G401 (cell line): ENCODE measurements around the gene SLC27A3. TPM values are rescaled to one million over a fixed set of nuclear protein-coding genes. Genes with fewer than 3 reads are reported as not detected.

Experiments
- DNase-seq: peaks from one replicate; pipeline ENCODE4 v3.0.0-alpha.2; 2015; ENCODE audit warnings: low spot score
- in situ Hi-C: cut with HindIII; loops from 2 replicates; pipeline ENCODE4 v1.10.0; 2016; ENCODE audit warnings: low sequenced_read_pairs, mixed read lengths
- total RNA-seq: library from RNA; depleted of rRNA; stranded (reverse); fragments of >200 nt; shearing (Covaris generic); gene quantifications from 2 replicates; pipeline ENCODE4 v1.2.3, GENCODE V29; 2014

The SLC27A3 gene
- total RNA-seq, 1 experiment from 2014 or later, result 1.4 TPM

GRCh38 chr1:153795330-153795837 lies 20.2 kb downstream of the SLC27A3 start:
- peak; percentile 82 for DNase-seq
- in situ Hi-C loops, result no loop called here

- DNase-seq, result no peak
- in situ Hi-C loops, result no loop called here
Measured at GRCh38 chr1:153795934-153796785, 21.0 kb downstream of the SLC27A3 start.

GRCh38 chr1:153796786-153797659 lies 21.8 kb downstream of the SLC27A3 start:
- peak; percentile 77 for DNase-seq
- in situ Hi-C loops, result no loop called here

GRCh38 chr1:153798468-153798780 lies 23.2 kb downstream of the SLC27A3 start:
- in situ Hi-C loops, result no loop called here
- no peak for DNase-seq

DNA sequence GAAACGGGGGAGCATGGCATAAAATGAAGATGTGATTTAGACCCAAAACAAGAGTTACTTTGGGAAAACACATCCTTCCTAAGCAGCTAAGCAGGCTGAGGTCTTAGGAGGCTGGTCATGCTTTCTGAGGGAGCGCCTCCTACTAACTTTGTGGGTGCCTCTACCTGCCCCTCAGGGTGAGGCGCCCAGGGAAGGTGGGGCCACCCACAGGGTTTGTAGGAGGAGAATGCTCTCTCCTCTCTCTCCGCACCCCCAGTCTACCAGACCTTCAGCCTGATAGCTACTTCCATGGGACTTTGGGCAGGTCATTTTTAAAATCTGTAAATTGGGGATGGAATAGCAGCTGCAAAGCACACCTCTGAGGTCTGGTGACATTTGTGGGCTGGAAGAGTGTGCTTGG lies 23.8 kb downstream of the SLC27A3 start:
- no peak for DNase-seq
- in situ Hi-C loops, result no loop called here

DNA sequence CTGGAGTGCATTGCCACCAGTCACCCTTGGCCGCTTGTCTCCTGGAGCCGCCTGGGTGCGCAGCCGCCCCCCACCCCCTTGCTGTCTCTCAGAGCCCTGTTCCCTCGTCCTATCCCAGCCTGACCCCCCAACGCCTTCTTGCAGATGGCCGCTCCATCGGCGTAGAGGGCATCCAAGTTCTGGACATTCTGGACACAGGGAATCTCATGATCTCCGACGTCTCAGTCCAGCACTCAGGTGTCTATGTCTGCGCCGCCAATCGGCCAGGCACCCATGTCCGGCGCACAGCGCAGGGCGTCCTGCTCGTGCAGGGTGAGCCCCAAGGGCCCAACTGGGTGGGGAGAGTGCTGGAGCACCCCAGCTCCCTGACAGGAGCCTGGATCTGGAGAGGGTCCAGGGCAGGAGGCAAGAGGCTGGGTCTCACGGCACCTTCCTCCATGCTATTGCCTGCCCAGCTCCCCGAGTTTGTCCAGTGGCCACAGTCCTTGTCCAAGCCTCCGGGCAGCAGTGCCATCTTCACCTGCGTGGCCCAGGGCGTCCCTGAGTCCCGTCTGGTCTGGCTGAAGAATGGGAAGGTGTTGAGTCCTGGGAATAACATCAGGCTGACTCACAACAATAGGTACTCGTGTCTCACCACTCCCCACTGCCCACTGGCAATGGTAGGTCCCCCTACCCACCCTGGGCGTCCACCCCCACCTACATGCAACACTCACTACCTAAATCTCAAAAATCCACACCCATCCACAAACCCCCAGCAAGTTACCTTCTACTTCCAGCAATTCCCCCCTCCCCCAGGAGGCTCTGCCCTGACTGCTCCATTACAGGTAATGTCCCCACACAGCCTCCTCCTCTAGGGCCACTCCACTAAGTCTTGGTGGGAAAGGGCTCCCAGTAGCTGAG lies 24.6 kb downstream of the SLC27A3 start:
- DNase-seq, result no peak
- in situ Hi-C loops, result loop anchor here (25.0 kb wide), 1 partner anchor 137 kb away; the partner anchor contains the start of gene DENND4B

DNA sequence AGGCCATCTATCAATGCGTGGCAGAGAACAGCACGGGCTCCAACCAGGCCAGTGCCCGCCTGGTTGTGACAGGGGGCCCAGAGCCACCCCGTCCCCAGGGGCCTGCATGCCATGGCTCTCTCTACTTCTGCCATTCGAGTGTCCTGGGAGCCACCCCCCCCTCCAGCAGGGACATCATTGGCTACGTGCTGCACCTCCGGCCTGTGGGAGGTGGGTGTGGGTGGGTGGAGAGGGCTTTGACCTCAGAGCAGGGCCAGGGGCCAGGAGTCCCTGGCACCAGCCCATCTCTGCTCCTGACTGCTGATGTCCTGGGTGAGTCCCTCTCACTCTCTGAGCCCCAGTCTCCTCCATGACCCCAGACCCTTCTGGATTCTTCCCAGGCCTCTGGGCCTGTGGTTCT lies 25.3 kb downstream of the SLC27A3 start:
- in situ Hi-C loops, result loop anchor here (25.0 kb wide), 1 partner anchor 137 kb away; the partner anchor contains the start of gene DENND4B
- no peak for DNase-seq

DNA sequence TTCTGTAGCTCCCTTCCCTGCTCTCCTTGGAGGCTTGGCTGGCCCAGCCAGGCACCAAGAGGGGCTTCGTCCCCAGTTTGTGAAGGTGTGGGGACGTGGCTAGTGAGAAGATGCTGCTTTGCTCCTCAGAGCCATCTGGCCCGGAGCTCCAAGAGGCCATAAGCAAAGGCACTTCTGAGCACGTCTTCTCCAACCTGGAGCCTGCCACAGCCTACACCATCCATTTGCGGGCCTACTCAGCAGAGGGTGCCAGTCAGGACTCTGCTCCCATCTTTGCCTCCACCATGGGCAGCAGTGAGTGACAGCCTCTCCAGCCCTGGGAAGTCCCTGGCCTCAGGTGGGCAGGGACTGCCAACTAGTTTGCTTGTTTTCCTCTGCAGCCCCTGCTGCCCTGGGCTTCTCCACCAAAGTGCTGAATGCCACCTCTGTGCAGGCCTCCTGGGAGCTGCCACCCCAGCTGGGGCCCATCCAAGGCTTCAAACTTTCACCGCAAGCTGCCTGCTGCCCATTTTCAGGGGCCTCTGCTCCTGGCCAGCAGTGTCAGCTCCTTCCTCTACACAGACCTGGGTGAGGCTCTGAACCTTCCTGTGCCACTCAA lies 25.9 kb downstream of the SLC27A3 start:
- in situ Hi-C loops, result loop anchor here (25.0 kb wide), 1 partner anchor 136 kb away; the partner anchor contains the start of gene DENND4B
- no peak for DNase-seq

DNA sequence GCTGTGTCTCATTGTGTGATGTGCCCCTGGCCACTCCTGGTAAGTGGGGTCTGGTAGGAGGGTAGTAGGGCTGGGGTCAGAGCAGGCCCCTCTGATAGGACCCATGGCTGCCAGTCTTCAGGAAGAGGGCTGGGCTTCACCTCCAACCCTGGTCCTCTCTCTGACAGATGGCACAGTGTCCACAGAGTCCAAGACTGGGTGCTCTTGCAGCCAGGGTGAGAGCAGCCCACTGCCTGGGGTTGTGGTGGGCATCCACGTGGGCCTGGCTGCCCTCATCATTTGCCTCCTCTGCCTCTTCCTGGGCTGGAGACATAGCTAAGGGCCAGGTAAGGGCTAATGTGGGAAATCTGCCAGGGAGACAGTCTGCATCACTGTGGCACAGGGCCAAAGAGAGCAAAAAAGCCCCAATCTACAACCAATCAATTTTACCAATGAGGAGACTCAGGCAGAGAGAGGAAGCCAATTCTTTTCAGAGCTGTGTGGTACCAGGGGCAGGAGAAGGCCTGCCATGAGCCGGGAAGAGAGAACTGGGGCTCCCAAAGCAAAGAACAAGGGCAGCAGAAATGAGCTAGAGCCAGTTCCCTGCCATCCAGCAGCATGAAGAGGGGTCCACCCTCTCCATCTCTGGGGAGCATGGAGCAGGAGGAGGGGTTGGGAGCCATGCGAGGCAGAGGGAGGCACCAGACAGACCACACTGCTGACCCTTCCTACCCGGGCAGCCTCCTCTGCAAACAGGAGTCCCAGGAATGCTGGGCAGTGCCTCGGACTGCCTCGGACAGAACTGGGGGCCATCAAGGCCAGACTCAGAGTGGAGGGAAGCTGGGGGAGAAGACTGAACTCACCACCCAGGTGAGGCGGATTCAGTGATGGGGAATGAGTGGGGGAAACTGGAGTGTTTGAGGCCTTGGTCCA lies 26.8 kb downstream of the SLC27A3 start:
- in situ Hi-C loops, result loop anchor here (25.0 kb wide), 1 partner anchor 135 kb away; the partner anchor contains the start of gene DENND4B
- peak; percentile 75 for DNase-seq

- in situ Hi-C loops, result loop anchor here (25.0 kb wide), 1 partner anchor 134 kb away; the partner anchor contains the start of gene DENND4B
- no peak for DNase-seq
Measured at GRCh38 chr1:153803470-153804056, 28.4 kb downstream of the SLC27A3 start.

DNA sequence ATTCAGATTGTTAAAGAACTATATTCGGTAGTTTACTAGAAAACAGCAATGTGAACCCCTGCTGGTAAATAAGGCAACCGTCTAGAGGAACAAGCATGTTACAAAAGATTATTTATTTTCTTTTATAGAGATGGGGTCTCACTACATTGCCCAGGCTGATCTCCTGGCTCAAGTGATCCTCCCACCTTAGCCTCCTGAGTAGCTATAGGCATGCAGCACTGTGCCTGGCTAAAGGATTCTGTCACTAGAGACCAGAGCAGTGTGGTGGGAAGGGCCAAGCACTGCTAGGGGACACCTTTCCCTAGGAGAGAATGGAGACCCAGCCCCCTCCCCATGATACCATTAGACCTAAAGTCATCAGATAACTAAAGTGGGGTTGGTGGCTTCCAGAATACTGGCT lies 28.9 kb downstream of the SLC27A3 start:
- DNase-seq, result no peak
- in situ Hi-C loops, result loop anchor here (25.0 kb wide), 1 partner anchor 133 kb away; the partner anchor contains the start of gene DENND4B

DNA sequence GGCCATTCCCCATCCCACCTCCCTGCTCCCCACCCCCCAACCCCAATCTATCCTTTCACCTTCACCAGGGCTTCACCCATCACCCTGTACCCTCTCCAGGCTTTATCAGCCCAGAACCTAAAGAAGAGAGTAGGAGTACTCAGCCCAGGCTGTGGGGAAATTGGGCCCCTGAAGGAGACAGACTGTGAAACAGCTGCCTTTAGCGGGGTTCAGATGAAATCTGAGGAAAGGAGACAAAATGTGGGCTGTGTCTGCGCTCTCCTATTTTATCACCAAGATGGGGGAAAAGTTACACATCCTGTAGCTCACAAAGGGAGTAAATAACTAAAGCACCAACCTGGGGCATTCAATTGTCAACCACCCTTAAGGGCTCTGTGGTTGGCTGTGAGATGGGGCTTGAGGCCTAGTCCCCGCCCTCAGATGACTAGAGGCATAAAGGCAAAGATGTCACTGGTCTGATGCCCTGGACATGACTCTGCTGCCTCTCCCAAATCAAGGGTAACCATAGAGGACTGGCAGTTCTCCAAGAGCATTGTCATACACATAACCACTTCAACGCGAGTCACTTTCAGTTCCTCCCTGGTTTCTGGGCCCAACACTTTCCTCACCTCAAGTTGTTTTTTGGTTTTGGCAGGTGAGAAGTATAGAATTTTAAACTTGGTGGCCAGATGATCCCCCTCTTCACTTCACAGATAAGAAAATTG lies 30.0 kb downstream of the SLC27A3 start:
- in situ Hi-C loops, result loop anchor here (25.0 kb wide), 1 partner anchor 132 kb away; the partner anchor contains the start of gene DENND4B
- no peak for DNase-seq

- in situ Hi-C loops, result loop anchor here (25.0 kb wide), 1 partner anchor 131 kb away; the partner anchor contains the start of gene DENND4B
- DNase-seq, result no peak
Measured at GRCh38 chr1:153805886-153806719, 30.9 kb downstream of the SLC27A3 start.

DNA sequence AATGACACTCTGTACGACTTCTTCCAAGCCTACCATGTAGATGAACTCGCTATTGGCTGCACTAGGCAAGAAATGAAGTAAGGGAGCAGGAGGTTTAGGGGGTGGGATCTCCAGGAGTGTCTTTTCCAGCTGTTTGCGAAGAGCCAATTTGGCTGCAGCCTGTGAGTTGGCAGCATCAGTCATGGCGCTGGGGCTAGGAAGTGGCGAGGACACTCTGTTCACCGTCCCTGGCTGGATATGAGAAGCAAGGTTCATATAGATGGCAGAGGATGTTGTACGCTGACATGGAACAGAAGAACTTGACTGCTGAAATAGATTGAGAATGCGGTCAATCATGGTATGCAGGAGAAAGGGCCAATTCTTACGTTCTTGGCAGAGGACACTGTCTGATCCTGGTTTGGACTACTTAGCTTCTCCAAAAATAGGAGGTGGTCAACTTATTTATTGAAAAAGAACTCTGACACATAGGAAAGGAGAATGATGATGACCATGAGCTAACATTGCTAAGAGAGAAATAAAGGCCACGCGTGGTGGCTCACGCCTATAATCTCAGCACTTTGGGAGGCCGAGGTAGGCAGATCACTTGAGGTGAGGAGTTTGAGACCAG lies 41.2 kb downstream of the SLC27A3 start:
- no peak for DNase-seq
- in situ Hi-C loops, result loop anchor here (25.0 kb wide), 1 partner anchor 121 kb away; the partner anchor contains the start of gene DENND4B

GRCh38 chr1:153818876-153819275 lies 43.7 kb downstream of the SLC27A3 start:
- DNase-seq, result no peak
- in situ Hi-C loops, result loop anchor here (25.0 kb wide), 1 partner anchor 118 kb away; the partner anchor contains the start of gene DENND4B
